GM12891 (cell line): Measurements from ENCODE around the gene USP10.

ENCODE experiments used
- POLR2A ChIP-seq: IDR thresholded peaks from 2 replicates; pipeline ENCODE4 v1.6.1; 2011; ENCODE audit warnings: low read depth, low read length, control low read depth
- POLR2AphosphoS5 ChIP-seq: IDR thresholded peaks from 2 replicates; pipeline ENCODE4 v1.6.1; 2011; ENCODE audit warnings: low read depth, low read length, control low read depth
- SPI1 ChIP-seq: IDR thresholded peaks from 2 replicates; pipeline ENCODE4 v1.6.1; 2011; ENCODE audit warnings: low read depth, low read length, control low read depth
- TAF1 ChIP-seq: IDR thresholded peaks from 2 replicates; pipeline ENCODE4 v1.6.1; 2011; ENCODE audit warnings: low read depth, low read length, control low read depth

GRCh38 chr16:84722068-84722467 lies 22.3 kb downstream of the USP10 start:
- TF ChIP-seq TAF1 (no peak), POLR2AphosphoS5 (no peak), POLR2A (no peak), SPI1 (no peak)
